ENCODE results near the gene P3H2. TPM values are rescaled to one million over a fixed set of nuclear protein-coding genes. Genes with fewer than 3 reads are reported as not detected.

P3H2 gene
- total RNA-seq, 2 donors from 2014 or later: 285 to 322 TPM

- Mint-ChIP-seq H3K27me3 (ENCODE audit: insufficient read depth) (no peaks in the 10 kb centered on the region), H3K4me1 (peaks cover 20% of the 10 kb centered on the region), H3K9me3 (no peaks in the 10 kb centered on the region), H3K36me3 (ENCODE audit: low read depth) (peaks cover 29% of the 10 kb centered on the region), H3K4me3 (no peak overlapping the region), H3K27ac (no peak overlapping the region)
- H3K27me3 ChIP-seq (ENCODE audit: control insufficient read depth, insufficient read depth, low read length, poor library complexity, severe bottlenecking): no peaks in the 10 kb centered on the region
- WGBS, 2 experiments (ENCODE audit: insufficient coverage in 1 of 2, insufficient read length in 1 of 2): 92% methylated on average over 2 to 4 of the region's 5 CpGs
- no peak for DNase-seq
- H3K27ac ChIP-seq (ENCODE audit: low read depth, low read length): no peak overlapping the region
- H3K4me3 ChIP-seq (ENCODE audit: low read length): no peak overlapping the region
- no peaks in the 10 kb centered on the region for H3K4me1 ChIP-seq (ENCODE audit: control insufficient read depth, insufficient read depth, low read length)
- H3K36me3 ChIP-seq (ENCODE audit: control insufficient read depth, insufficient read depth, low read length): peaks cover 79% of the 10 kb centered on the region
- no peaks in the 10 kb centered on the region for H3K9me3 ChIP-seq (ENCODE audit: control insufficient read depth, low read length)
- TF ChIP-seq, protein P1, sequence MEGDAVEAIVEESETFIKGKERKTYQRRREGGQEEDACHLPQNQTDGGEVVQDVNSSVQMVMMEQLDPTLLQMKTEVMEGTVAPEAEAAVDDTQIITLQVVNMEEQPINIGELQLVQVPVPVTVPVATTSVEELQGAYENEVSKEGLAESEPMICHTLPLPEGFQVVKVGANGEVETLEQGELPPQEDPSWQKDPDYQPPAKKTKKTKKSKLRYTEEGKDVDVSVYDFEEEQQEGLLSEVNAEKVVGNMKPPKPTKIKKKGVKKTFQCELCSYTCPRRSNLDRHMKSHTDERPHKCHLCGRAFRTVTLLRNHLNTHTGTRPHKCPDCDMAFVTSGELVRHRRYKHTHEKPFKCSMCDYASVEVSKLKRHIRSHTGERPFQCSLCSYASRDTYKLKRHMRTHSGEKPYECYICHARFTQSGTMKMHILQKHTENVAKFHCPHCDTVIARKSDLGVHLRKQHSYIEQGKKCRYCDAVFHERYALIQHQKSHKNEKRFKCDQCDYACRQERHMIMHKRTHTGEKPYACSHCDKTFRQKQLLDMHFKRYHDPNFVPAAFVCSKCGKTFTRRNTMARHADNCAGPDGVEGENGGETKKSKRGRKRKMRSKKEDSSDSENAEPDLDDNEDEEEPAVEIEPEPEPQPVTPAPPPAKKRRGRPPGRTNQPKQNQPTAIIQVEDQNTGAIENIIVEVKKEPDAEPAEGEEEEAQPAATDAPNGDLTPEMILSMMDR (conservative IDR thresholded peaks at IDR 0.05): no peak
- no peak overlapping the region for H3K9ac ChIP-seq (ENCODE audit: extremely low read depth, low read length, poor library complexity, severe bottlenecking)
These were observed 49.9 kb downstream of the P3H2 start for GRCh38 chr3:190070622-190071347.

DNA sequence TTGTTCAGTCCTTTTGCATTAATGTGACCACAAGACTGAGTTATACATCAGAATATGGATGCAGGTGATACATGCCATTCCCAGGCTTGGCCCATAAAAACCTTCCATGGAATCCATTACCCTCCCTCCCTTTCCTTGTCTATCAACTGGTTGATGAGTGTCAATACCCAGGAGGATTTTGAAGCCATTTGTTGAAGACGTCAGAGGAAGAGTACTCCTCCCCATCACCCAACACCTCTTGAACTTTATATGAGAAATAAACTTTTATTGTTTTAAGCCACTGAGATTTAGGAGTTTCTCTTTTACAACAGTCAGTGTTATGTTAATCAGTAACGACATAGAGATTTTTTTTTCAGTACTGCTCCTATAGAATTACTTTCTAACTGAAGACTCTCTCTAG is 55.5 kb downstream of the P3H2 start:
- Histone ChIP-seq H3K27ac (ENCODE audit: low read depth, low read length) (no peak overlapping the region), H3K9me3 (ENCODE audit: control insufficient read depth, low read length) (no peaks in the 10 kb centered on the region), H3K4me1 (ENCODE audit: control insufficient read depth, insufficient read depth, low read length) (peaks cover 6% of the 10 kb centered on the region), H3K4me3 (ENCODE audit: low read length) (no peak overlapping the region), H3K9ac (ENCODE audit: extremely low read depth, low read length, poor library complexity, severe bottlenecking) (no peak overlapping the region), H3K36me3 (ENCODE audit: control insufficient read depth, insufficient read depth, low read length) (peaks cover 81% of the 10 kb centered on the region), H3K27me3 (ENCODE audit: control insufficient read depth, insufficient read depth, low read length, poor library complexity, severe bottlenecking) (no peaks in the 10 kb centered on the region)
- Mint-ChIP-seq H3K4me1 (peaks cover 13% of the 10 kb centered on the region), H3K36me3 (ENCODE audit: low read depth) (peaks cover 35% of the 10 kb centered on the region), H3K9me3 (no peaks in the 10 kb centered on the region), H3K27ac (no peak overlapping the region), H3K4me3 (no peak overlapping the region), H3K27me3 (ENCODE audit: insufficient read depth) (no peaks in the 10 kb centered on the region)
- TF ChIP-seq, protein P1 (conservative IDR thresholded peaks at IDR 0.05): no peak
- 95 to 100% methylated on average over 1 of the region's 2 CpGs for WGBS, 2 experiments (ENCODE audit: insufficient coverage in 1 of 2, insufficient read length in 1 of 2)
- DNase-seq: no peak

- no peaks in the 10 kb centered on the region for H3K9me3 Mint-ChIP-seq
- H3K4me3 Mint-ChIP-seq: no peak overlapping the region
- no peak overlapping the region for H3K27ac ChIP-seq (ENCODE audit: low read depth, low read length)
- H3K27me3 Mint-ChIP-seq (ENCODE audit: insufficient read depth): no peaks in the 10 kb centered on the region
- H3K27ac Mint-ChIP-seq: no peak overlapping the region
- H3K36me3 ChIP-seq (ENCODE audit: control insufficient read depth, insufficient read depth, low read length): peaks cover 81% of the 10 kb centered on the region
- H3K36me3 Mint-ChIP-seq (ENCODE audit: low read depth): peaks cover 34% of the 10 kb centered on the region
- DNase-seq: no peak
- H3K4me1 ChIP-seq (ENCODE audit: control insufficient read depth, insufficient read depth, low read length): peaks cover 6% of the 10 kb centered on the region
- H3K4me3 ChIP-seq (ENCODE audit: low read length): no peak overlapping the region
- peaks cover 12% of the 10 kb centered on the region for H3K4me1 Mint-ChIP-seq
- no peak overlapping the region for H3K9ac ChIP-seq (ENCODE audit: extremely low read depth, low read length, poor library complexity, severe bottlenecking)
- TF ChIP-seq, protein P1 (conservative IDR thresholded peaks at IDR 0.05): no peak
- no peaks in the 10 kb centered on the region for H3K9me3 ChIP-seq (ENCODE audit: control insufficient read depth, low read length)
- 91 to 100% methylated on average over 1 to 2 of the region's 2 CpGs for WGBS, 2 experiments (ENCODE audit: insufficient coverage in 1 of 2, insufficient read length in 1 of 2)
- H3K27me3 ChIP-seq (ENCODE audit: control insufficient read depth, insufficient read depth, low read length, poor library complexity, severe bottlenecking): no peaks in the 10 kb centered on the region
These were observed 56.0 kb downstream of the P3H2 start for GRCh38 chr3:190064659-190065058.

All from endodermal cell (in vitro differentiated cells).